A549 (cell line): ENCODE measurements around the gene NOS1.

ENCODE experiments used
- CTCF ChIP-seq: fragments of >200 bp; sonication (Bioruptor Twin); formaldehyde crosslinking; IDR thresholded peaks from 3 replicates; pipeline ENCODE4 v1.5.1; 2016
- ELK1 ChIP-seq: fragments of 150-350 bp; IDR thresholded peaks from 2 replicates; pipeline ENCODE4 v1.6.1; 2014; ENCODE audit warnings: low read depth, mild to moderate bottlenecking, low read length
- EP300 ChIP-seq, 2 experiments: fragments of >200 bp; sonication (Bioruptor Twin); formaldehyde crosslinking; IDR thresholded peaks; 2 replicates in 1 of 2; 3 replicates in 1 of 2; pipeline ENCODE4 v1.6.1; 2016 to 2017
- MAX ChIP-seq: IDR thresholded peaks from 2 replicates; pipeline ENCODE4 v1.6.1; 2012
- PBX3 ChIP-seq: IDR thresholded peaks from 2 replicates; pipeline ENCODE4 v1.6.1; 2012
- PHF8 ChIP-seq: fragments of 200-600 bp; sonication (generic); IDR thresholded peaks from 2 replicates; pipeline ENCODE4 v1.6.1; 2016; ENCODE audit warnings: low read depth, mild to moderate bottlenecking, antibody characterized with exemption, moderate library complexity, borderline replicate concordance
- POLR2A ChIP-seq: IDR thresholded peaks from 2 replicates; pipeline ENCODE4 v1.6.1; 2012; ENCODE audit warnings: mild to moderate bottlenecking, low read length
- RAD21 ChIP-seq, 2 experiments: fragments of >200 bp in 1 of 2; sonication (Bioruptor Twin) in 1 of 2; formaldehyde crosslinking in 1 of 2; IDR thresholded peaks in 1 of 2; conservative IDR thresholded peaks in 1 of 2; 2 replicates in 1 of 2; 3 replicates in 1 of 2; pipeline ENCODE4 v1.6.1; 2012 to 2018; ENCODE audit warnings: inconsistent platforms in 1 of 2
- RFX5 ChIP-seq: fragments of 450-650 bp; IDR thresholded peaks from 2 replicates; pipeline ENCODE4 v1.7.1; 2014; ENCODE audit warnings: antibody characterized with exemption, mild to moderate bottlenecking, moderate library complexity

GRCh38 chr12:117328556-117329100 is 32.8 kb downstream of the NOS1 start:
- TF ChIP-seq CTCF = no peak
- TF ChIP-seq PBX3 = no peak
- no peak for TF ChIP-seq PHF8
- TF ChIP-seq RFX5 = no peak
- TF ChIP-seq RAD21 (conservative IDR thresholded peaks at IDR 0.05 in 1 of 2, IDR thresholded peaks at IDR 0.05 in 1 of 2) = no peak
- TF ChIP-seq ELK1 = no peak
- no peak for TF ChIP-seq POLR2A
- TF ChIP-seq MAX = no peak
- TF ChIP-seq EP300 (IDR thresholded peaks at IDR 0.05) = no peak
